GM23248 (cell line): ENCODE data around the gene LIPT1. TPM values are rescaled to one million over a fixed set of nuclear protein-coding genes. Genes with fewer than 3 reads are reported as not detected.

Experiments
- DNase-seq: peaks from one replicate; pipeline ENCODE4 v3.0.0-alpha.2; 2015
- H2AFZ ChIP-seq: fragments of 200-600 bp; sonication (generic); 2 replicates; pipeline ENCODE4 v1.6.1; 2016; ENCODE audit warnings: antibody characterized with exemption
- H3F3A ChIP-seq: fragments of 200-600 bp; sonication (generic); 2 replicates; pipeline ENCODE4 v1.6.1; 2016; ENCODE audit warnings: mild to moderate bottlenecking, antibody characterized with exemption, mixed run types; ENCODE audit not compliant: insufficient read depth
- H3K27ac ChIP-seq: fragments of 200-600 bp; sonication (generic); 2 replicates; pipeline ENCODE4 v1.5.1; 2016; ENCODE audit warnings: mild to moderate bottlenecking
- H3K27me3 ChIP-seq: fragments of 200-600 bp; sonication (generic); replicated peaks from 2 replicates; pipeline ENCODE4 v1.6.1; 2016; ENCODE audit warnings: mild to moderate bottlenecking; ENCODE audit not compliant: insufficient read depth
- H3K36me3 ChIP-seq: fragments of 200-600 bp; sonication (generic); 2 replicates; pipeline ENCODE4 v1.6.1; 2016; ENCODE audit warnings: low read depth, mild to moderate bottlenecking
- H3K4me1 ChIP-seq: fragments of 200-600 bp; sonication (generic); 2 replicates; pipeline ENCODE4 v1.6.1; 2016; ENCODE audit warnings: mild to moderate bottlenecking; ENCODE audit not compliant: insufficient read depth
- H3K4me2 ChIP-seq: fragments of 200-600 bp; sonication (generic); one replicate; pipeline ENCODE4 v1.6.1; 2016; ENCODE audit warnings: mild to moderate bottlenecking; ENCODE audit not compliant: unreplicated experiment
- H3K4me3 ChIP-seq: fragments of 200-600 bp; sonication (generic); 2 replicates; pipeline ENCODE4 v1.5.1; 2016; ENCODE audit warnings: mild to moderate bottlenecking
- H3K79me2 ChIP-seq: fragments of 200-600 bp; sonication (generic); 2 replicates; pipeline ENCODE4 v1.6.1; 2016; ENCODE audit warnings: mild to moderate bottlenecking; ENCODE audit not compliant: insufficient read depth
- H3K9ac ChIP-seq: fragments of 200-600 bp; sonication (generic); 2 replicates; pipeline ENCODE4 v1.6.1; 2016; ENCODE audit warnings: mild to moderate bottlenecking
- H3K9me2 ChIP-seq: fragments of 200-600 bp; sonication (generic); 2 replicates; pipeline ENCODE4 v1.6.1; 2016; ENCODE audit warnings: mixed run types, mild to moderate bottlenecking, moderate library complexity; ENCODE audit not compliant: insufficient read depth
- H3K9me3 ChIP-seq: fragments of 200-600 bp; sonication (generic); one replicate; pipeline ENCODE4 v1.6.1; 2017; ENCODE audit warnings: low read depth
- H4K20me1 ChIP-seq: fragments of 200-600 bp; sonication (generic); 2 replicates; pipeline ENCODE4 v1.6.0; 2016; ENCODE audit not compliant: insufficient read depth
- EZH2 ChIP-seq: fragments of 200-600 bp; sonication (generic); IDR thresholded peaks from 2 replicates; pipeline ENCODE4 v1.6.1; 2018; ENCODE audit warnings: antibody characterized with exemption, mild to moderate bottlenecking; ENCODE audit not compliant: insufficient read depth, poor library complexity, severe bottlenecking
- EZH2phosphoT487 ChIP-seq: fragments of 200-600 bp; sonication (generic); IDR thresholded peaks from 2 replicates; pipeline ENCODE4 v1.6.1; 2018; ENCODE audit warnings: antibody characterized with exemption, moderate library complexity, mild to moderate bottlenecking, low read depth; ENCODE audit not compliant: insufficient read depth
- WGBS, 2 experiments: methylation state at CpG; one replicate each; pipeline ENCODE4 v1.1.6; 2015 to 2017; ENCODE audit warnings: low lambda C conversion rate in 2 of 2, low coverage in 1 of 2; ENCODE audit errors: missing lambda C conversion rate in 2 of 2; 5-methylcytosine and 5-hydroxymethylcytosine counted together
- in situ Hi-C: fragments of 300-500 bp; cut with MboI; formaldehyde crosslinking; loops from 2 replicates; pipeline ENCODE4 v1.15.0; 2020
- polyA plus RNA-seq: library from polyadenylated mRNA; unstranded; fragments of >200 nt; fragmentation: Nextera tagmentation; extraction: Ambion mirVana; gene quantifications from 2 replicates; pipeline ENCODE4 v1.2.1, GENCODE V29; 2016
- total RNA-seq: library from RNA; depleted of rRNA; stranded (reverse); fragments of >200 nt; shearing (Covaris generic); gene quantifications from 2 replicates; pipeline ENCODE4 v1.2.3, GENCODE V29; 2014

LIPT1 gene
- total and polyA plus RNA-seq, 2 experiments from 2014 or later = 4.6 to 8.8 TPM

DNA sequence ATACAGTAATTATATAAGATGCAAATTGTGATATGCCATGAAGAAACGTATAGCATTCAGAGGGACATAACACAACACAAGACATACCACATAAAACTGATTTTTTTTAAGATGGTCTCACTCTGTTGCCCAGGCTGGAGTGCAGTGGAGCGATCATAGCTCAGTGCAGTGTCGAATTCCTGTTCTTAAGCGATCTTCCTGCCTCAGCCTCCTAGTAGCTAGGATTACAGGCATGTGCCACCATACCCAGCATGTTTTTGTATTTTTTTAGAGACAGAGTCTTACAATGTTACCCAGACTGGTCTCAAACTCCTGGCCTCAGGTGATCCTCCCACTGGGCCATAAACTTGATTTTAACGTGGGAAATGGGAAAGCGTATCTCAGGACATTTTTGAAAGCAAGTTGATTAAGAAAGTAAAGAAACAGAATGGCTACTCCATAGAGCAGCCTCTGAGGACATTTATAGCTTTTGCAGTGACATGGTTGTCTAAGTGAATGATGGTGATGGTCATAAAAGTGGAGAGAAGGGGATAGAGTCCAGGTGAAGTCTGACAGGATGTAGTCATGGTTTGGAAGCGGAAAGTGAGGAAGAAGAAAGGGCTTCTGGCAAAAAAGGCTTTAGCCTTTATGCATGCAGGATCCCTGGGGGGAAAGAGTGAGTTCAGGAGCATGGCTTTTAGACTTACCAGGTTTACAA, 2.4 kb upstream of the LIPT1 start:
- Histone ChIP-seq H3K9me3 (no peaks in the 10 kb centered on the region), H3K4me2 (no peak overlapping the region), H3K4me1 (peaks cover 4% of the 10 kb centered on the region; the same call in 1 of the 2 replicates), H3F3A (no peaks in the 10 kb centered on the region; the same call in 1 of the 2 replicates), H2AFZ (no peak overlapping the region), H3K27ac (no peak overlapping the region), H4K20me1 (no peaks in the 10 kb centered on the region), H3K27me3 (no peaks in the 10 kb centered on the region), H3K79me2 (0 out of 2 replicates have a peak, but pooled peaks cover 8% of the 10 kb centered on the region), H3K4me3 (no peak overlapping the region), H3K36me3 (no peaks in the 10 kb centered on the region), H3K9ac (no peak overlapping the region), H3K9me2 (no peaks in the 10 kb centered on the region)
- 69 to 75% methylated on average over 7 of the region's 7 CpGs for WGBS, 2 experiments
- DNase-seq = no peak
- TF ChIP-seq EZH2 (no peak), EZH2phosphoT487 (no peak)
- in situ Hi-C loops = no loop called here

DNA sequence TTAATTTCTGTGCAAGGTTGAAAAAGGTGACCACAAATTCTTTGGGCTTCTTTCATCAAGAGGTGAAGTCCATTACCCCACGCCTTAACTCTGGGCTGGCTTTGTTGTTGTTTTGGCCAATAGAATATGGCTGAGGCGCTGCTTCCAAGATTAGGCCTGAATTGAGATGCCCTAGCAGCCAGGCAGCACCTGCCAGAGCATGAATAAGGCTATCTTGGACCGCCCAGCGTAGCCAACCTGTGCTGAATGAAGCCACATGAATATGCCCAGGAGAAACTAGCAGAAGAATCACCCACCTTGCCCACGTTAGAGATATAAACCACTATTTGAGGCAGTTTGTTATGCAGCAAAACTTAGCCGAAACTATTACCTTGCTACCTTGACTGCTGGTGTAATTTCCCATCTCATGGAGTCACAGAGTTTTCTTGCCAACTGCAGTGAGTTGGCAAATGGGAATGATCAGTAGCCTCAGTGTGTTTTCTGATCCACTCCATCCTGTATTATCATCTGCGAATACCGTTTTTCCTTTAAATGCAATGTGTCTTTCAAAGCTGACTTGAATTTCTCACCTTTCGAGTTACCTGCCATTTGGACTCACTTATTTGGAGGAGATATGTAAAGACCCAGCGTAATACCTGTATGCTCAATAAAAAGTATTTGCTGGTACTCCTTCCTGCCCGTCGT, 704 bp upstream of the LIPT1 start:
- no peaks in the 10 kb centered on the region for H3K9me2 ChIP-seq
- H3K4me1 ChIP-seq = peaks cover 4% of the 10 kb centered on the region; the same call in 1 of the 2 replicates
- H3K4me3 ChIP-seq = peak overlapping the region; percentile 98
- WGBS, 2 experiments = 50 to 54% methylated on average over 12 of the region's 12 CpGs
- in situ Hi-C loops = no loop called here
- H3K27me3 ChIP-seq = no peaks in the 10 kb centered on the region
- peak overlapping the region; percentile 98 for H2AFZ ChIP-seq
- no peaks in the 10 kb centered on the region for H4K20me1 ChIP-seq
- peak overlapping the region; percentile 84 for H3K9ac ChIP-seq
- DNase-seq = peak; percentile 33
- 0 out of 2 replicates have a peak, but pooled peaks cover 8% of the 10 kb centered on the region for H3K79me2 ChIP-seq
- H3K4me2 ChIP-seq = peak overlapping the region; percentile 93
- H3K27ac ChIP-seq = no peak overlapping the region
- no peaks in the 10 kb centered on the region; the same call in 1 of the 2 replicates for H3F3A ChIP-seq
- H3K9me3 ChIP-seq = no peaks in the 10 kb centered on the region
- no peak for TF ChIP-seq EZH2phosphoT487
- no peak for TF ChIP-seq EZH2
- no peaks in the 10 kb centered on the region for H3K36me3 ChIP-seq

DNA sequence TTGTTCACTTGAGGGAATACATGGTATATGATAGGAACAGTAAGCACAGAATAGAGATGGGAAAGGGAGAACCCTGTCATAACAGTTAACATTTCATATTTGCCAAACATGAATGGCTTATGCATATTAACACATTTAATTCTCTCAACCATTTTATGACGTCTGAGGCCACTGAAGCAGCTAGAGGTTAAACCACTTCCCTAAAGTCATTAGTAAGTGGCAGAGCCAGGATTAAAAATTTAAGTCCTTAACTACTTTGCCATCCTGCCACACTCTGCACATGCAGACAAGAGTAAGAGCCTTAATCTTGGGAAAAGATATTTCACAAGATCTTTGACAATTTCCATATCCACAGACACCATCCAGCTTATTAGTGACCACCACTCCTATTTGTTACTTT, 2.1 kb downstream of the LIPT1 start:
- in situ Hi-C loops = no loop called here
- H3K36me3 ChIP-seq = no peaks in the 10 kb centered on the region
- no peaks in the 10 kb centered on the region; the same call in 1 of the 2 replicates for H3F3A ChIP-seq
- no peak for DNase-seq
- no peak overlapping the region for H2AFZ ChIP-seq
- H3K9me2 ChIP-seq = no peaks in the 10 kb centered on the region
- no peak overlapping the region for H3K9ac ChIP-seq
- no peaks in the 10 kb centered on the region for H3K27me3 ChIP-seq
- no peak overlapping the region for H3K4me2 ChIP-seq
- no peaks in the 10 kb centered on the region for H3K9me3 ChIP-seq
- no peak overlapping the region for H3K4me3 ChIP-seq
- TF ChIP-seq EZH2phosphoT487 = no peak
- no peak for TF ChIP-seq EZH2
- no peaks in the 10 kb centered on the region for H4K20me1 ChIP-seq
- H3K27ac ChIP-seq = no peak overlapping the region
- WGBS, 2 experiments = 52 to 82% methylated on average over 1 of the region's 1 CpG
- H3K4me1 ChIP-seq = peaks cover 4% of the 10 kb centered on the region; the same call in 1 of the 2 replicates
- H3K79me2 ChIP-seq = 0 out of 2 replicates have a peak, but pooled peaks cover 8% of the 10 kb centered on the region

DNA sequence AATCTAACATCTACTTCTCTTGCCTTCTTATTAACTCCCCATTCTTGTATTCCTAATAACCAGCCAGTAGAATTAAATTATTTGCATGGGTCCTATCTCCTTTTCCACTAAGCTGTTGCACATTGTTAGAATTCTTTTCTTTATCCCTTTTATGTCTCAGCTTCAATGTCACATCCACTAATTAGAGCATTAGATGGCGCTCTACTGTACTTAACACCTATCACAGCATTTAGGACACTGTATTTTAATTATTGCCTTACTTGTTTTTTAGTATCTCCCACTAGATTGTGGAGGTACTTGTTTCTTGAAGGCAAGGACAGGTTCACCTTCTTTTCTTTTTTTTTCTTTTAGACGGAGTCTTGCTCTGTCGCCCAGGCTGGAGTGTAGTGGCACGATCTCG, 3.8 kb downstream of the LIPT1 start:
- Histone ChIP-seq H3K36me3 (no peaks in the 10 kb centered on the region), H3K27ac (no peak overlapping the region), H3F3A (no peaks in the 10 kb centered on the region; the same call in 1 of the 2 replicates), H3K4me1 (peaks cover 4% of the 10 kb centered on the region; the same call in 1 of the 2 replicates), H3K4me2 (no peak overlapping the region), H3K79me2 (0 out of 2 replicates have a peak, but pooled peaks cover 8% of the 10 kb centered on the region), H3K9ac (no peak overlapping the region), H3K4me3 (no peak overlapping the region), H3K9me3 (no peaks in the 10 kb centered on the region), H4K20me1 (no peaks in the 10 kb centered on the region), H2AFZ (no peak overlapping the region), H3K9me2 (no peaks in the 10 kb centered on the region), H3K27me3 (no peaks in the 10 kb centered on the region)
- in situ Hi-C loops = no loop called here
- DNase-seq = no peak
- TF ChIP-seq EZH2phosphoT487 (no peak), EZH2 (no peak)
- WGBS, 2 experiments = 94 to 98% methylated on average over 5 of the region's 5 CpGs
